GM20000 (cell line): ENCODE data around the gene ABHD6.
"Not testable (repeated sequence)": the region's sequence is repeated elsewhere in the genome, so short reads cannot be mapped to it uniquely, and the experiment has no call there.

Source experiments
- DNase-seq: peaks from one replicate; pipeline ENCODE4 v3.0.0; 2012; ENCODE audit warnings: low spot score
- CTCF ChIP-seq: IDR thresholded peaks from 2 replicates; pipeline ENCODE4 v1.5.1; 2012; ENCODE audit warnings: mild to moderate bottlenecking, control low read depth; ENCODE audit errors: extremely low read depth, missing control alignments

The ABHD6 gene

GRCh38 chr3:58192069-58192468 lies 45.5 kb upstream of the ABHD6 start:
- no peak for TF ChIP-seq CTCF
- DNase-seq, result no peak

- TF ChIP-seq CTCF, result no peak
- no peak for DNase-seq
Measured at GRCh38 chr3:58193682-58194407, 43.7 kb upstream of the ABHD6 start.

GRCh38 chr3:58197588-58197987 lies 40.0 kb upstream of the ABHD6 start:
- no peak for TF ChIP-seq CTCF

GRCh38 chr3:58198362-58198761 lies 39.2 kb upstream of the ABHD6 start:
- TF ChIP-seq CTCF, result no peak
- DNase-seq, result no peak

More at GRCh38 chr3:58197588-58197987, 40.0 kb upstream of the ABHD6 start:
- DNase-seq, result no peak

GRCh38 chr3:58198804-58199203 lies 38.8 kb upstream of the ABHD6 start:
- no peak for TF ChIP-seq CTCF
- DNase-seq, result no peak

GRCh38 chr3:58200121-58200709 lies 37.4 kb upstream of the ABHD6 start:
- no peak for DNase-seq
- no peak for TF ChIP-seq CTCF

GRCh38 chr3:58200846-58201355 lies 36.7 kb upstream of the ABHD6 start:
- TF ChIP-seq CTCF, result no peak
- DNase-seq, result peak; percentile 34

- not testable (repeated sequence) for DNase-seq
Measured at GRCh38 chr3:58201451-58201850, 36.1 kb upstream of the ABHD6 start.
